BLaER1 treated with 17β-estradiol and CSF1 and Interleukin-3, amounts not matched to agents 10 nM and 100 nM (cell line): ENCODE results near the gene DOCK9.

ENCODE experiments used
- H3K27ac ChIP-seq, 11 experiments: shearing (Covaris generic); formaldehyde crosslinking; 2 replicates each; pipeline ENCODE4 v1.8.1; 2022
- H3K27me3 ChIP-seq, 11 experiments: shearing (Covaris generic); formaldehyde crosslinking; 2 replicates each; pipeline ENCODE4 v1.8.1; 2022
- H3K36me3 ChIP-seq, 11 experiments: shearing (Covaris generic); formaldehyde crosslinking; 2 replicates each; pipeline ENCODE4 v1.8.1; 2022
- H3K4me1 ChIP-seq, 10 experiments: shearing (Covaris generic); formaldehyde crosslinking; 2 replicates each; pipeline ENCODE4 v1.8.1; 2022
- H3K4me2 ChIP-seq, 11 experiments: shearing (Covaris generic); formaldehyde crosslinking; 2 replicates each; pipeline ENCODE4 v1.8.1; 2022
- H3K4me3 ChIP-seq, 10 experiments: shearing (Covaris generic); formaldehyde crosslinking; 2 replicates each; pipeline ENCODE4 v1.8.1; 2022
- H3K9ac ChIP-seq, 11 experiments: shearing (Covaris generic); formaldehyde crosslinking; 2 replicates each; pipeline ENCODE4 v1.8.1; 2022
- H3K9me3 ChIP-seq, 11 experiments: shearing (Covaris generic); formaldehyde crosslinking; replicated peaks in 1 of 11; 2 replicates each; pipeline ENCODE4 v1.8.1; 2022
- H4K20me1 ChIP-seq, 11 experiments: shearing (Covaris generic); formaldehyde crosslinking; 2 replicates each; pipeline ENCODE4 v1.8.1; 2022
- Cebpa-rat ChIP-seq, 11 experiments: shearing (Covaris generic); IDR thresholded peaks; 2 replicates each; pipeline ENCODE4 v1.8.1; 2022

Gene DOCK9

GRCh38 chr13:98879127-98879520, 98.7 kb downstream of the DOCK9 start:
- H3K4me2 ChIP-seq, result no peak overlapping the region
- H3K27me3 ChIP-seq, result no peaks in the 10 kb centered on the region
- H4K20me1 ChIP-seq, result no peaks in the 10 kb centered on the region
- H3K36me3 ChIP-seq, result peaks cover 0 to 65% (median 30%) of the 10 kb centered on the region in 11 experiments; a peak in 14 of 22 replicates
- no peak overlapping the region for H3K27ac ChIP-seq
- H3K9me3 ChIP-seq, result peaks cover 0 to 3% (median 0%) of the 10 kb centered on the region in 11 experiments; a peak in 4 of 22 replicates
- no peak overlapping the region for H3K9ac ChIP-seq
- no peak overlapping the region for H3K4me3 ChIP-seq
- no peak for TF ChIP-seq Cebpa-rat (IDR thresholded peaks at IDR 0.05)
- peaks cover 0 to 4% (median 0%) of the 10 kb centered on the region in 10 experiments; a peak in 1 of 20 replicates for H3K4me1 ChIP-seq

- H3K27ac ChIP-seq, result no peak overlapping the region
- peaks cover 0 to 65% (median 27%) of the 10 kb centered on the region in 11 experiments; a peak in 19 of 22 replicates for H3K36me3 ChIP-seq
- H3K4me1 ChIP-seq, result peaks cover 0 to 4% (median 0%) of the 10 kb centered on the region in 10 experiments; a peak in 1 of 20 replicates
- H3K9me3 ChIP-seq, result peaks cover 2 to 9% (median 5%) of the 10 kb centered on the region in 11 experiments; a peak in 21 of 22 replicates
- H4K20me1 ChIP-seq, result no peaks in the 10 kb centered on the region
- no peak overlapping the region for H3K4me2 ChIP-seq
- no peaks in the 10 kb centered on the region for H3K27me3 ChIP-seq
- no peak overlapping the region for H3K4me3 ChIP-seq
- TF ChIP-seq Cebpa-rat (IDR thresholded peaks at IDR 0.05), result no peak
- H3K9ac ChIP-seq, result no peak overlapping the region
Observed at GRCh38 chr13:98878486-98879126, 99.3 kb downstream of the DOCK9 start.

GRCh38 chr13:98877936-98878335, 99.9 kb downstream of the DOCK9 start:
- TF ChIP-seq Cebpa-rat (IDR thresholded peaks at IDR 0.05), result no peak
- peaks cover 0 to 65% (median 29%) of the 10 kb centered on the region in 11 experiments; a peak in 20 of 22 replicates for H3K36me3 ChIP-seq
- no peak overlapping the region for H3K4me3 ChIP-seq
- H3K27me3 ChIP-seq, result no peaks in the 10 kb centered on the region
- H3K9me3 ChIP-seq, result peaks cover 9 to 15% (median 12%) of the 10 kb centered on the region in 11 experiments
- H3K27ac ChIP-seq, result no peak overlapping the region
- peaks cover 0 to 4% (median 0%) of the 10 kb centered on the region in 10 experiments; a peak in 1 of 20 replicates for H3K4me1 ChIP-seq
- no peak overlapping the region for H3K9ac ChIP-seq
- H4K20me1 ChIP-seq, result no peaks in the 10 kb centered on the region
- no peak overlapping the region for H3K4me2 ChIP-seq

DNA sequence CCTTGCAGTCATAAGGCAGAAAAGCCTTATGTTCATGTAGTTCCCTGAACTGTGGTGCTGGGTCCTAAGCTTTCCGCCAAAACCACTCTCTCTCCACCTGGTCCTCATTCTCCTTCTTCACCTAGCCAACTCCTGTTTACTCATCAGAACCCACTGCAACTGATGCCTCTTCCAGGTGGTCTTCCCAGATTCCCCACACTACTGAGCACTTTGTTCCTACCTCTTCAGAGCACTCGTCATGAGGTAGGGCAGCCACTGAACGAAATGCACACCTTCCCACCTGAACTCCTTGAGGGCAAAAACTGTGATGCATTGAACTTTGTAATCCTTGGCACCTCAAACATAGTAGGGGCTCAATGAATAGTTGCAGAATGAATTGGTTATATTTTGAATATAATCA, 100.4 kb downstream of the DOCK9 start:
- H3K36me3 ChIP-seq, result peaks cover 0 to 65% (median 28%) of the 10 kb centered on the region in 11 experiments; a peak in 20 of 22 replicates
- no peak overlapping the region for H3K27ac ChIP-seq

DNA sequence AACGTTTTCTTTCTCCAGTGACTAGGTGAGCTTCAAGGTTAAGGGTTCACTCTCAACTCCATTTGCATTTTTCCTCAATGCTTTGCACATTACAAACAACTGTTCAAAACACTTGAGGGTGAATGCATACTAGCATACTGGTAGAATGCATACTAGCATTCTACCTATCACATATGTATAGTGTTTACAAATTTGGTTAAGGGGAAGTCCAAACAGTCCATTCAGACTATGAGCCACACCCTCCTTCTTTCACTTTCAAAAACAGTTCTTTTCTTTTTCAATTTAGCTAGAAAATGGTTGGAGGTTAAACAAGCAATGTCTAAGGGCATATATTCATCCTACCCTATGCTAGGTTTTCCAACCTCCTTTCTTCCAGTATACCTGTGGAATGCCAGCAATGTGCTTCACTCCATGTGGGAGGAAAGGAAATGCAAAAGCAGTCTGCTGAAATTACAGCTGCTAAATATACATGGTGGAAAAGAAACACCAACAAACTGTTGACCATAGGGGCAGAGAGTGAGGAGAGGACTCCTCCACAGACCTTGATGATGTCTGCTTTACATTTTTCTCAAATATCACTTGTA, 102.6 kb downstream of the DOCK9 start:
- H3K27me3 ChIP-seq, result no peaks in the 10 kb centered on the region
- H3K27ac ChIP-seq, result no peak overlapping the region
- peaks cover 0 to 55% (median 19%) of the 10 kb centered on the region in 11 experiments; a peak in 19 of 22 replicates for H3K36me3 ChIP-seq
- no peaks in the 10 kb centered on the region for H4K20me1 ChIP-seq
- no peak for TF ChIP-seq Cebpa-rat (IDR thresholded peaks at IDR 0.05)
- H3K4me1 ChIP-seq, result peaks cover 0 to 4% (median 0%) of the 10 kb centered on the region in 10 experiments; a peak in 1 of 20 replicates
- peak overlapping the region in 2 of 11 experiments; percentile 24 to 44; a peak in 4 of 22 replicates for H3K4me2 ChIP-seq
- peaks cover 11 to 20% (median 17%) of the 10 kb centered on the region in 11 experiments for H3K9me3 ChIP-seq
- H3K4me3 ChIP-seq, result no peak overlapping the region
- no peak overlapping the region for H3K9ac ChIP-seq

More for the DNA sequence above, 100.4 kb downstream of the DOCK9 start:
- Histone ChIP-seq H3K4me3 (no peak overlapping the region), H4K20me1 (no peaks in the 10 kb centered on the region), H3K9me3 (peaks cover 11 to 20% (median 16%) of the 10 kb centered on the region in 11 experiments), H3K9ac (no peak overlapping the region), H3K27me3 (no peaks in the 10 kb centered on the region), H3K4me1 (peaks cover 0 to 4% (median 0%) of the 10 kb centered on the region in 10 experiments; a peak in 1 of 20 replicates), H3K4me2 (no peak overlapping the region)
- TF ChIP-seq Cebpa-rat (IDR thresholded peaks at IDR 0.05), result no peak

GRCh38 chr13:98874029-98874397, 103.9 kb downstream of the DOCK9 start:
- TF ChIP-seq Cebpa-rat (IDR thresholded peaks at IDR 0.05), result no peak
- H3K36me3 ChIP-seq, result peaks cover 0 to 42% (median 11%) of the 10 kb centered on the region in 11 experiments; a peak in 17 of 22 replicates
- no peak overlapping the region for H3K4me3 ChIP-seq
- H3K4me1 ChIP-seq, result 0 out of 20 replicates have a peak, but pooled peaks cover 0 to 4% (median 0%) of the 10 kb centered on the region in 10 experiments
- no peak overlapping the region for H3K27ac ChIP-seq
- peaks cover 11 to 20% (median 17%) of the 10 kb centered on the region in 11 experiments for H3K9me3 ChIP-seq
- H3K4me2 ChIP-seq, result no peak overlapping the region
- no peaks in the 10 kb centered on the region for H3K27me3 ChIP-seq
- no peaks in the 10 kb centered on the region for H4K20me1 ChIP-seq
- H3K9ac ChIP-seq, result no peak overlapping the region

- H3K27me3 ChIP-seq, result no peaks in the 10 kb centered on the region
- H4K20me1 ChIP-seq, result no peaks in the 10 kb centered on the region
- peaks cover 11 to 20% (median 17%) of the 10 kb centered on the region in 11 experiments for H3K9me3 ChIP-seq
- peaks cover 0 to 37% (median 11%) of the 10 kb centered on the region in 11 experiments; a peak in 17 of 22 replicates for H3K36me3 ChIP-seq
- H3K4me2 ChIP-seq, result no peak overlapping the region
- H3K9ac ChIP-seq, result no peak overlapping the region
- TF ChIP-seq Cebpa-rat (IDR thresholded peaks at IDR 0.05), result no peak
- 0 out of 20 replicates have a peak, but pooled peaks cover 0 to 4% (median 0%) of the 10 kb centered on the region in 10 experiments for H3K4me1 ChIP-seq
- H3K27ac ChIP-seq, result no peak overlapping the region
- H3K4me3 ChIP-seq, result no peak overlapping the region
Observed at GRCh38 chr13:98873377-98874028, 104.4 kb downstream of the DOCK9 start.

- H3K4me3 ChIP-seq, result no peak overlapping the region
- H3K27ac ChIP-seq, result no peak overlapping the region
- peaks cover 11 to 20% (median 17%) of the 10 kb centered on the region in 11 experiments for H3K9me3 ChIP-seq
- no peaks in the 10 kb centered on the region for H4K20me1 ChIP-seq
- H3K9ac ChIP-seq, result no peak overlapping the region
- H3K27me3 ChIP-seq, result no peaks in the 10 kb centered on the region
- H3K4me1 ChIP-seq, result 0 out of 20 replicates have a peak, but pooled peaks cover 0 to 4% (median 0%) of the 10 kb centered on the region in 10 experiments
- no peak overlapping the region for H3K4me2 ChIP-seq
- no peak for TF ChIP-seq Cebpa-rat (IDR thresholded peaks at IDR 0.05)
- peaks cover 0 to 38% (median 12%) of the 10 kb centered on the region in 11 experiments; a peak in 17 of 22 replicates for H3K36me3 ChIP-seq
Observed at GRCh38 chr13:98871727-98872126, 106.1 kb downstream of the DOCK9 start.
